Activated T-helper 17 cell treated with anti-CD3 and anti-CD28 coated beads, Interleukin-2, amount 50 U/mL, for 72 hours (primary cell): ENCODE measurements around the gene JAKMIP1. TPM values are rescaled to one million over a fixed set of nuclear protein-coding genes. Genes with fewer than 3 reads are reported as not detected.

Source experiments
- ATAC-seq: fragments of 150-1000 bp; cut with Tn5 transposase; replicated peaks from 2 replicates; pipeline ENCODE4 v1.10.0; 2021; ENCODE audit warnings: mild to moderate bottlenecking, moderate library complexity
- H3K27ac Mint-ChIP-seq: one replicate; pipeline ENCODE4 v1.8.0; 2022; ENCODE audit warnings: mixed read lengths
- H3K27me3 Mint-ChIP-seq: one replicate; pipeline ENCODE4 v1.8.0; 2022; ENCODE audit warnings: mixed read lengths
- H3K36me3 Mint-ChIP-seq: one replicate; pipeline ENCODE4 v1.8.0; 2022; ENCODE audit warnings: low read depth, mild to moderate bottlenecking, mixed read lengths
- H3K4me1 Mint-ChIP-seq: one replicate; pipeline ENCODE4 v1.8.0; 2022; ENCODE audit warnings: mixed read lengths
- H3K4me3 Mint-ChIP-seq: one replicate; pipeline ENCODE4 v1.8.0; 2022; ENCODE audit warnings: mild to moderate bottlenecking, mixed read lengths
- H3K9me3 Mint-ChIP-seq: one replicate; pipeline ENCODE4 v1.8.0; 2022; ENCODE audit warnings: mixed read lengths
- total RNA-seq, 2 donors: library from RNA; stranded (reverse); gene quantifications; one replicate each; pipeline ENCODE4 v1.2.3, GENCODE V29; 2022

JAKMIP1 gene
- total RNA-seq, 2 donors from 2014 or later: 13.1 to 34.6 TPM

- H3K27ac Mint-ChIP-seq: no peak overlapping the region
- no peaks in the 10 kb centered on the region for H3K36me3 Mint-ChIP-seq
- H3K27me3 Mint-ChIP-seq: no peaks in the 10 kb centered on the region
- H3K4me3 Mint-ChIP-seq: no peak overlapping the region
- H3K9me3 Mint-ChIP-seq: peaks cover 5% of the 10 kb centered on the region
- ATAC-seq: no peak
- no peaks in the 10 kb centered on the region for H3K4me1 Mint-ChIP-seq
Observed at GRCh38 chr4:5989236-5990225, 210.8 kb downstream of the JAKMIP1 start.

- ATAC-seq: peak; percentile 52
- H3K27ac Mint-ChIP-seq: no peak overlapping the region
- peaks cover 13% of the 10 kb centered on the region for H3K9me3 Mint-ChIP-seq
- H3K4me3 Mint-ChIP-seq: no peak overlapping the region
- H3K27me3 Mint-ChIP-seq: peaks cover 4% of the 10 kb centered on the region
- no peaks in the 10 kb centered on the region for H3K4me1 Mint-ChIP-seq
- H3K36me3 Mint-ChIP-seq: no peaks in the 10 kb centered on the region
Observed at GRCh38 chr4:5988086-5988845, 212.1 kb downstream of the JAKMIP1 start.

GRCh38 chr4:5984843-5985242, 215.5 kb downstream of the JAKMIP1 start:
- H3K27ac Mint-ChIP-seq: no peak overlapping the region
- H3K36me3 Mint-ChIP-seq: no peaks in the 10 kb centered on the region
- H3K4me3 Mint-ChIP-seq: no peak overlapping the region
- no peak for ATAC-seq
- peaks cover 14% of the 10 kb centered on the region for H3K27me3 Mint-ChIP-seq
- no peaks in the 10 kb centered on the region for H3K4me1 Mint-ChIP-seq
- H3K9me3 Mint-ChIP-seq: peaks cover 14% of the 10 kb centered on the region

- no peak for ATAC-seq
- H3K4me3 Mint-ChIP-seq: no peak overlapping the region
- peaks cover 14% of the 10 kb centered on the region for H3K9me3 Mint-ChIP-seq
- H3K4me1 Mint-ChIP-seq: no peaks in the 10 kb centered on the region
- H3K36me3 Mint-ChIP-seq: no peaks in the 10 kb centered on the region
- no peak overlapping the region for H3K27ac Mint-ChIP-seq
- H3K27me3 Mint-ChIP-seq: peaks cover 22% of the 10 kb centered on the region
Observed at GRCh38 chr4:5982156-5982973, 218.0 kb downstream of the JAKMIP1 start.

- no peak for ATAC-seq
- Mint-ChIP-seq H3K36me3 (no peaks in the 10 kb centered on the region), H3K9me3 (peaks cover 14% of the 10 kb centered on the region), H3K27ac (no peak overlapping the region), H3K4me3 (no peak overlapping the region), H3K4me1 (no peaks in the 10 kb centered on the region), H3K27me3 (peaks cover 25% of the 10 kb centered on the region)
Observed at GRCh38 chr4:5980436-5981155, 219.8 kb downstream of the JAKMIP1 start.

- Mint-ChIP-seq H3K27ac (no peak overlapping the region), H3K27me3 (peaks cover 25% of the 10 kb centered on the region), H3K4me1 (no peaks in the 10 kb centered on the region), H3K4me3 (no peak overlapping the region), H3K9me3 (peaks cover 14% of the 10 kb centered on the region), H3K36me3 (no peaks in the 10 kb centered on the region)
- ATAC-seq: no peak
Observed at GRCh38 chr4:5979981-5980380, 220.4 kb downstream of the JAKMIP1 start.

- Mint-ChIP-seq H3K27ac (no peak overlapping the region), H3K36me3 (no peaks in the 10 kb centered on the region), H3K27me3 (peaks cover 14% of the 10 kb centered on the region), H3K4me3 (no peak overlapping the region), H3K9me3 (no peaks in the 10 kb centered on the region), H3K4me1 (no peaks in the 10 kb centered on the region)
- ATAC-seq: no peak
Observed at GRCh38 chr4:5976921-5977320, 223.4 kb downstream of the JAKMIP1 start.

GRCh38 chr4:5976431-5976830, 223.9 kb downstream of the JAKMIP1 start:
- no peak for ATAC-seq
- H3K27ac Mint-ChIP-seq: no peak overlapping the region
- peaks cover 14% of the 10 kb centered on the region for H3K27me3 Mint-ChIP-seq
- H3K36me3 Mint-ChIP-seq: no peaks in the 10 kb centered on the region
- H3K9me3 Mint-ChIP-seq: no peaks in the 10 kb centered on the region
- H3K4me1 Mint-ChIP-seq: no peaks in the 10 kb centered on the region
- no peak overlapping the region for H3K4me3 Mint-ChIP-seq

Other genes with a start within 250 kb of the JAKMIP1 start
- 1 to 10 TPM in 1 of 2 donors, under 1 TPM in 1; 0.34 to 2.1 TPM for gene C4orf50, start 182.1 kb downstream of the JAKMIP1 start, total RNA-seq
- 1 to 10 TPM; 1.1 to 2.6 TPM for gene WFS1, start 69.3 kb upstream of the JAKMIP1 start, total RNA-seq